Karpas-422 (cell line): ENCODE measurements around the gene FASTK. TPM values are rescaled to one million over a fixed set of nuclear protein-coding genes. Genes with fewer than 3 reads are reported as not detected.
"Not testable (repeated sequence)": the region's sequence is repeated elsewhere in the genome, so short reads cannot be mapped to it uniquely, and the experiment has no call there.

Experiments
- DNase-seq: peaks from one replicate; pipeline ENCODE4 v3.0.0-alpha.2; 2015
- H2AFZ ChIP-seq: fragments of 200-600 bp; sonication (generic); 2 replicates; pipeline ENCODE4 v1.6.1; 2014; ENCODE audit warnings: antibody characterized with exemption, low read length, mixed read lengths
- H3K27ac ChIP-seq: fragments of 200-600 bp; sonication (generic); 2 replicates; pipeline ENCODE4 v1.5.1; 2014; ENCODE audit warnings: mild to moderate bottlenecking, low read length, moderate library complexity
- H3K27me3 ChIP-seq: fragments of 200-600 bp; sonication (generic); 2 replicates; pipeline ENCODE4 v1.6.1; 2014; ENCODE audit warnings: low read length, mixed read lengths
- H3K36me3 ChIP-seq: fragments of 200-600 bp; sonication (generic); 2 replicates; pipeline ENCODE4 v1.6.1; 2014; ENCODE audit warnings: low read length, mixed read lengths; ENCODE audit not compliant: insufficient read depth
- H3K4me1 ChIP-seq: fragments of 200-600 bp; sonication (generic); 2 replicates; pipeline ENCODE4 v1.6.1; 2014; ENCODE audit warnings: mild to moderate bottlenecking, low read length, mixed read lengths
- H3K4me2 ChIP-seq: fragments of 200-600 bp; sonication (generic); 2 replicates; pipeline ENCODE4 v1.6.1; 2014; ENCODE audit warnings: low read length, low read depth, mild to moderate bottlenecking; ENCODE audit not compliant: poor library complexity, severe bottlenecking
- H3K4me3 ChIP-seq: fragments of 200-600 bp; sonication (generic); 2 replicates; pipeline ENCODE4 v1.5.1; 2014; ENCODE audit warnings: mild to moderate bottlenecking, antibody characterized with exemption, low read length, mixed read lengths
- H3K79me2 ChIP-seq: fragments of 200-600 bp; sonication (generic); 2 replicates; pipeline ENCODE4 v1.6.1; 2014; ENCODE audit warnings: mild to moderate bottlenecking, low read length, mixed read lengths
- H3K9ac ChIP-seq: fragments of 200-600 bp; sonication (generic); 2 replicates; pipeline ENCODE4 v1.6.0; 2014; ENCODE audit warnings: low read length
- H3K9me2 ChIP-seq: fragments of 200-600 bp; sonication (generic), shearing (Covaris generic); replicated peaks from 2 replicates; pipeline ENCODE4 v1.6.0; 2014; ENCODE audit warnings: mild to moderate bottlenecking, low read length, moderate library complexity; ENCODE audit not compliant: insufficient read depth
- H3K9me3 ChIP-seq: fragments of 300-700, 200-600 bp; sonication (generic); 2 replicates; pipeline ENCODE4 v1.6.1; 2014; ENCODE audit warnings: low read length, mixed read lengths
- H4K20me1 ChIP-seq: fragments of 200-600 bp; sonication (generic); 2 replicates; pipeline ENCODE4 v1.6.1; 2014; ENCODE audit warnings: mild to moderate bottlenecking, antibody characterized with exemption, low read length, low read depth; ENCODE audit not compliant: insufficient read depth
- total RNA-seq: library from RNA; depleted of rRNA; stranded (reverse); fragments of >200 nt; shearing (Covaris generic); gene quantifications from 2 replicates; pipeline ENCODE4 v1.2.3, GENCODE V29; 2014; ENCODE audit warnings: low replicate concordance

FASTK gene
- total RNA-seq, 1 experiment from 2014 or later, result 48.8 TPM

DNA sequence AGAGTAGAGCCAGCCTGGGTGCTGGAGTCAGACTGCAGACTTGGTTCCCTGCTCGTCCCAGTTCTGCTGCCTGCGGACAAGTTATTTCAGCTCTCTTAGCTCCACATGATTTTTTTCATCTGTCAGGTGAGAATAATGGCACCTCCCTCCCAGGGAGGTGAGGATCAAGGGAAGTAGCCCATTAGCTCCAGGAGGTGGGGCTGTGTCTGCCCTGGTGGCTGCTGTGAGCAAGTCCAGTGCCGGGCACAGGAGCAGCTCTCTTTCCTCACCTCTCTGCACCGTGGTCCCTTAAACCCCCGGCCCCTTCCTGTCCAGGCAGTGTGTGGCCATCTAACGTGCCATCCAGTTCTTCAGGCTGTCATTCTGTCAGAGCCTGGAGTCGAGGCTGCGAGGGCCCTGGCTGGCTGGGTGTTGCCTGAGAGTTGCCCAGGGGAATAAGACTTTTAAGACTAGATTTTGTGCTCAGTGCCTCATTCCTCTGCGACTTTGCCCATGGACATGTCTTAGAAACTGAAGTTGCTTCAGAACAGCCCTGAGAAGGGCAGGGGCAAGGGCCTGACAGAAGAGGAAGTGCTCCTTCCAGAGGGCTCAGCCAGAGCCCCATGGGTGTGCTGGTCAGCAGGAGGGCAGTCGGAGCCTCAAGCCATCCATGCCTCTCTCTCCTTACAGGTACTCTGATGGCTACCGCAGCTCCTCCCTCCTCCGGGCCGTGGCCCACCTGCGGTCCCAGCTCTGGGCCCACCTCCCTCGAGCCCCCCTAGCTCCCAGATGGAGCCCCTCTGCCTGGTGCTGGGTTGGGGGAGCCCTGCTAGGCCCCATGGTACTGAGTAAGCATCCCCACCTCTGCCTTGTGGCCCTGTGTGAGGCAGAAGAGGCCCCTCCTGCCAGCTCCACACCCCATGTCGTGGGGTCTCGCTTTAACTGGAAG lies 47.4 kb downstream of the FASTK start:
- peaks cover 13% of the 10 kb centered on the region for H3K4me1 ChIP-seq
- no peaks in the 10 kb centered on the region for H3K36me3 ChIP-seq
- no peak overlapping the region for H3K4me2 ChIP-seq
- H3K9me2 ChIP-seq, result no peaks in the 10 kb centered on the region
- H2AFZ ChIP-seq, result no peak overlapping the region
- H3K9ac ChIP-seq, result no peak overlapping the region
- no peak overlapping the region for H3K27ac ChIP-seq
- no peaks in the 10 kb centered on the region for H4K20me1 ChIP-seq
- H3K27me3 ChIP-seq, result no peaks in the 10 kb centered on the region
- H3K9me3 ChIP-seq, result no peaks in the 10 kb centered on the region
- no peak overlapping the region for H3K4me3 ChIP-seq
- DNase-seq, result no peak
- H3K79me2 ChIP-seq, result peaks cover 14% of the 10 kb centered on the region

GRCh38 chr7:151031011-151031410 lies 49.6 kb downstream of the FASTK start:
- Histone ChIP-seq H3K9me3 (no peaks in the 10 kb centered on the region), H3K36me3 (no peaks in the 10 kb centered on the region), H3K9ac (no peak overlapping the region), H3K27me3 (no peaks in the 10 kb centered on the region), H3K4me2 (no peak overlapping the region), H3K9me2 (no peaks in the 10 kb centered on the region), H4K20me1 (no peaks in the 10 kb centered on the region), H3K4me3 (no peak overlapping the region), H3K27ac (no peak overlapping the region), H3K4me1 (peaks cover 33% of the 10 kb centered on the region), H3K79me2 (peaks cover 14% of the 10 kb centered on the region), H2AFZ (no peak overlapping the region)
- DNase-seq, result no peak

- Histone ChIP-seq H3K79me2 (peaks cover 14% of the 10 kb centered on the region), H3K4me2 (peak overlapping the region; percentile 84), H3K4me1 (peaks cover 36% of the 10 kb centered on the region), H3K9ac (peak overlapping the region; percentile 79), H3K4me3 (peak overlapping the region; percentile 84), H3K9me2 (no peaks in the 10 kb centered on the region), H3K27me3 (no peaks in the 10 kb centered on the region), H3K27ac (no peak overlapping the region), H4K20me1 (no peaks in the 10 kb centered on the region), H3K9me3 (no peaks in the 10 kb centered on the region), H2AFZ (peak overlapping the region; percentile 64; the same call in 1 of the 2 replicates), H3K36me3 (no peaks in the 10 kb centered on the region)
- no peak for DNase-seq
Observed at GRCh38 chr7:151028948-151029501, 51.6 kb downstream of the FASTK start.

DNA sequence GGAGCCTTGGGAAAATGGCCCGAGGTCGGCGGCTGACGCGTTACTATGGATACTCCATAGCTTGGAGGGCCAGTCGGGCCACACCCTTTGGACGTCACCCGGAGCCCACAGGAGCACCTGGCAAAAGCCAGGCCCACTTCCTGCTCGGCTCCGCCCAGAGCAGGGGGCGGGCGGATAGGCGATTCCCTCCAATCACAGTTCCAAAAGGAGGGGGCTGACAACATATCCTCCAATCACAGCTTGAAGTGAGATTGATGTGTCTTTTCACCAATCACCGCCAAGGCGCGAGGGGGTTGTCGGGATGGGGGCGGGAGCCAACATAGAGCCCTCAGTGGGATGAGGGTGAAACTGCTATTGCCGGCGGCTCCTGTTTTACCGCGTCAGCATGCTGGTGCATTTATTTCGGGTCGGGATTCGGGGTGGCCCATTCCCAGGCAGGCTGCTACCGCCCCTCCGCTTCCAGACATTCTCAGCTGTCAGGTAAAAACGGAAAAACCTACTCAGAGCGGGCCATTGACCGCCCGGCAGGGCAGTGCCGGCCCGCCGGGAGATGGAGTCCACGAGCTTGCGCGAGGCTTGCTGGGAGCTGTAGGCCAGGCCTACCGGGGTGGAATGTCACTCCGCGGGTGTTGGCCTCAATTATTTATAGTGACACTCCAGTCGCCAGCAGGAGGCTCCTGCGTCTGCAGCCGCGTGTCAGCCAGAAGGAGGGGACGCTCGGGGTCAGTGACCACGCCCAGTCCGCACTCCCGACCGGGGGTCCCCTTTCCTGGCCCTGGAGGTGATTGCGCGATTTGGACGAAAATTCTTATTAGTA lies 52.3 kb downstream of the FASTK start, which contains the start of gene ABCB8:
ABCB8 (plus strand) TSS at position 320 of the 817 bp plus-strand sequence; CDS start at position 386, 66 bp downstream.
- H4K20me1 ChIP-seq, result no peaks in the 10 kb centered on the region
- no peaks in the 10 kb centered on the region for H3K27me3 ChIP-seq
- peak within 1 kb of the TSS; percentile 70 for H2AFZ ChIP-seq
- H3K27ac ChIP-seq, result no peak within 1 kb of the TSS
- no peaks in the 10 kb centered on the region for H3K9me2 ChIP-seq
- H3K4me1 ChIP-seq, result peaks cover 36% of the 10 kb centered on the region
- H3K79me2 ChIP-seq, result peaks cover 14% of the 10 kb centered on the region
- peak; percentile 99 for DNase-seq
- no peaks in the 10 kb centered on the region for H3K36me3 ChIP-seq
- H3K4me2 ChIP-seq, result peak within 1 kb of the TSS; percentile 84
- peak within 1 kb of the TSS; percentile 79 for H3K9ac ChIP-seq
- H3K9me3 ChIP-seq, result no peaks in the 10 kb centered on the region
- peak within 1 kb of the TSS; percentile 84 for H3K4me3 ChIP-seq

DNA sequence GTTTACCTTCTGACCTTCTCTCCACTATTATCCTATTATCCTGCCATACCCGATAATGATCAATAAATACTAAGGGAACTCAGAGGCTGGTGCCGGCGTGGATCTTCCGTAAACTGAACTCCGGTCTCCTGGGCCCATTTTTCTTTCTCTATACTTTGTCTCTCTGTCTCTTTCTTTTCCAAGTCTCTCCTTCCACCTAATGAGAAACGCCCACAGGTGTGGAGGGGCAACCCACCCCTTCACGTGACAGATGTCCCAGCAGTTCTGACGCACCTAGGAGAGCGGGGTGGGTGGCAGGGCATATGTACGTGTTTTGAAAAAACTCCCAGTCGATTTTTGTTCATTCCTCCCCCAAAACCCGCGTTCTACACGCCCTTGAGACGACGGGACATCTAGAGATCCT lies 52.9 kb downstream of the FASTK start:
- H4K20me1 ChIP-seq, H3K9me3 ChIP-seq, H3K27ac ChIP-seq, H3K9me2 ChIP-seq, DNase-seq, H3K27me3 ChIP-seq, H3K36me3 ChIP-seq: not testable (repeated sequence)
- Histone ChIP-seq H3K9ac (peak overlapping the region; percentile 57), H2AFZ (peak overlapping the region; percentile 70), H3K4me3 (peak overlapping the region; percentile 84), H3K4me1 (peaks cover 36% of the 10 kb centered on the region), H3K4me2 (peak overlapping the region; percentile 84), H3K79me2 (peaks cover 14% of the 10 kb centered on the region)

DNA sequence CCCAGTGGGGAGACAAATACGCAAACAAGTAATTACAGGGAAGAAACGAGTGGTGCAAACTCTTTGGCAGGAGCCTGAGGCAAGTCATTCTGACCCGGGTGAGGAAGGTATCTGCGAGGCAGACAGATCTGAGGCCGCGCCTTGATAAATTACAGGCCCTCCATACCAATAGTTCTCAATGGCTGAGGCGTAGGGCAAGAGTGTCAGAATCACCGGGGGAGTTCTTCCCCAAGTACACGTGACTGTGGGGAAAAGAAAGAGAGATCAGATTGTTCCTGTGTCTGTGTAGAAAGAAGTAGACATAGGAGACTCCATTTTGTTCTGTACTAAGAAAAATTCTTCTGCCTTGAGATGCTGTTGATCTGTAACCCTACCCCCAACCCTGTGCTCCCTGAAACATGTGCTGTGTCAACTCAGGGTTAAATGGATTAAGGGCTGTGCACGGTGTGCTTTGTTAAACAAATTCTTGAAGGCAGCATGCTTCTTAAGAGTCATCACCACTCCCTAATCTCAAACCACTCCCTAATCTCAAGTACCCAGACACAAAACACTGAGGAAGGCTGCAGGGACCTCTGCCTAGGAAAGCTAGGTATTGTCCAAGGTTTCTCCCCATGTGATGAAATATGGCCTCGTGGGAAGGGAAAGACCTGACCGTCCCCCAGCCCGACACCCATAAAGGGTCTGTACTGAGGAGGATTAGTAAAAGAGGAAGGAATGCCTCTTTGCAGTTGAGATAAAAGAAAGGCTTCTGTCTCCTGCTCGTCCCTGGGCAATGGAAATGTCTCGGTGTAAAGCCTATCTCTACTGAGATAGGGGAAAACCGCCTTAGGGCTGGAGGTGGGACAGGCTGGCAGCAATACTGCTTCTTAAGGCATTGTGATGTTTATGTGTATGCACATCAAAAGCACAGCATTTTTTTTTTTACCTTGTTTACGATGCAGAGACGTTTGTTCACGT lies 53.6 kb downstream of the FASTK start:
- Histone ChIP-seq H3K4me2 (peak overlapping the region; percentile 84), H3K4me1 (peaks cover 36% of the 10 kb centered on the region), H3K9ac (peak overlapping the region; percentile 57; the same call in 1 of the 2 replicates), H3K4me3 (peak overlapping the region; percentile 84), H3K79me2 (peaks cover 14% of the 10 kb centered on the region)
- not testable (repeated sequence) for H3K36me3 ChIP-seq, H2AFZ ChIP-seq, H3K27ac ChIP-seq, H3K9me2 ChIP-seq, H3K9me3 ChIP-seq, H3K27me3 ChIP-seq, H4K20me1 ChIP-seq
- DNase-seq, result peak; percentile 75
